Right cardiac atrium (tissue), 5 donors: ENCODE results near the gene PRSS27. TPM values are rescaled to one million over a fixed set of nuclear protein-coding genes. Genes with fewer than 3 reads are reported as not detected.
A peak's percentile ranks its signal among the peaks of the same experiment; 100 is the strongest.

Experiments
- ATAC-seq, 2 donors: fragments of 200-7000 bp; cut with Tn5 transposase; one replicate each; pipeline versions ENCODE4 v1.8.0 to v1.9.1; 2020; ENCODE audit warnings: moderate library complexity in 2 of 2, mild to moderate bottlenecking in 1 of 2
- DNase-seq, 3 donors: peaks; one replicate each; pipeline ENCODE4 v3.0.0-alpha.2; 2020
- H3K27ac ChIP-seq: one replicate; pipeline ENCODE4 v1.5.1; 2013; ENCODE audit warnings: mild to moderate bottlenecking, low read length, control low read depth, moderate library complexity
- H3K27me3 ChIP-seq: one replicate; pipeline ENCODE4 v1.6.1; 2013; ENCODE audit not compliant: control insufficient read depth, insufficient read depth
- H3K4me1 ChIP-seq: one replicate; pipeline ENCODE4 v1.6.1; 2013; ENCODE audit warnings: low read length; ENCODE audit not compliant: control insufficient read depth, insufficient read depth
- H3K4me3 ChIP-seq: one replicate; pipeline ENCODE4 v1.5.1; 2013; ENCODE audit warnings: low read length, control low read depth
- H3K9me3 ChIP-seq: one replicate; pipeline ENCODE4 v1.6.1; 2013; ENCODE audit warnings: low read length; ENCODE audit not compliant: control insufficient read depth
- whole genome bisulfite sequencing: extraction: QIAGEN DNeasy Blood & Tissue Kit; methylation state at CpG from one replicate; pipeline ENCODE4 v1.1.7; 2013; 5-methylcytosine and 5-hydroxymethylcytosine counted together
- intact Hi-C, 4 donors: fragments of 100-400 bp; cut with DNase I; formaldehyde crosslinking; loops; one replicate each; pipeline versions ENCODE4 v1.11.0 to v1.14.0; 2022 to 2023
- polyA plus RNA-seq: library from polyadenylated mRNA; stranded (reverse); fragments of 200-250 nt; gene quantifications from one replicate; pipeline ENCODE4 v1.2.3, GENCODE V29; 2013
- total RNA-seq, 4 donors: library from RNA; stranded (reverse); fragmentation: NEBNext Ultra II Directional; extraction: Animal tissue kit (Norgen Biotek cat#: 25700); gene quantifications; one replicate each; pipeline ENCODE4 v1.2.1, GENCODE V29; 2021
- donor health status: healthy with polysubstance abuse.
- donor health status: DM: no; HTN: yes; CAD: no.
- donor health status: DM: no; HTN: no; CAD: no.
- donor health status: DM: no; HTN: yes; CAD: no; lungs with severe emphysema.
- donor health status: DM: yes; HTN: yes; CAD: no.

The PRSS27 gene
- total and polyA plus RNA-seq, 5 donors, result 0.25 to 0.64 (median 0.37) TPM

DNA sequence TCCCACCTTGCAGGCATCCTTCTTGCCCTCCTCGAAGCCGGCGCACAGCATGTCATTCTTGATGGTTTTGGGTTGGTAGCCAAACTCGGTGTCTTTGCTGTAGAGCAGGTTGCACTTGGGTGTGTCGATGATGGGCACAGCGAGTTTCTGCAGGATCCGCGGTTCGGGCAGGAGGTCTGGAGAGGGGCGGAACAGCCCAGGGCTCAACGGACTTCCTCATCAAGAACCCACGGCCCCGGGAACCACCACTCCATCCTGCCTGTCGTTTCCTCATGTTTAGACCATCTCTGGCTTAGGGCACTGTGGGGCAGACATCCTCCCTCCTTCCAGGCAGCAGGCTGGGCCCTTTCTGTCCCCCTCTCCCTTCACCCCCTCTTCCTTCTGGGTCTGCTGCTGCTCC, 6.5 kb downstream of the PRSS27 start:
- Histone ChIP-seq H3K27me3 (no peaks in the 10 kb centered on the region), H3K4me1 (no peaks in the 10 kb centered on the region), H3K9me3 (no peaks in the 10 kb centered on the region), H3K4me3 (no peak overlapping the region), H3K27ac (no peak overlapping the region)
- no peak for DNase-seq
- ATAC-seq, result no peak
- intact Hi-C loops, result no loop called here
- 79% methylated on average over 14 of the region's 14 CpGs for WGBS

DNA sequence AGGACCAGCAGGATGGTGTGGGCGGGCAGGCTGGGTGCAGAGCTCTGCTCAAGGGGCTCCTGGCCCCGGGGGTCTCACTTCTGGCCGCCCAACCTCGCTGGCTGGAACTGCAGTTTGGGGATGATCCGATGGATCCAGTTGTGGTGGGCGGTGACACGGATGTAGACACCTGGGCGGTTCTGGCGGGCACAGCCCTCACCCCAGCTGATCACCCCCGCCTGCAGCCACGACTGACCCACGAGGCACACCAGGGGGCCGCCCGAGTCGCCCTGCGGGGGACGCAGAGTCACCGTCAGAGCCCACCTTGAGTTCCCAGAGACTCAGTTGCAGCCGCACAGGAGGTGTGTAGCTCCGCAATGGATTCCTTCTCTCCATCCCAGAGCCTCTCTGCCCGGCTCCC, 7.5 kb downstream of the PRSS27 start:
- H3K4me1 ChIP-seq, result no peaks in the 10 kb centered on the region
- no peak for ATAC-seq
- H3K27ac ChIP-seq, result no peak overlapping the region
- H3K4me3 ChIP-seq, result no peak overlapping the region
- H3K27me3 ChIP-seq, result no peaks in the 10 kb centered on the region
- peak in 1 of 3 donors; percentile 53 for DNase-seq
- 81% methylated on average over 21 of the region's 21 CpGs for WGBS
- H3K9me3 ChIP-seq, result no peaks in the 10 kb centered on the region
- intact Hi-C loops, result no loop called here

DNA sequence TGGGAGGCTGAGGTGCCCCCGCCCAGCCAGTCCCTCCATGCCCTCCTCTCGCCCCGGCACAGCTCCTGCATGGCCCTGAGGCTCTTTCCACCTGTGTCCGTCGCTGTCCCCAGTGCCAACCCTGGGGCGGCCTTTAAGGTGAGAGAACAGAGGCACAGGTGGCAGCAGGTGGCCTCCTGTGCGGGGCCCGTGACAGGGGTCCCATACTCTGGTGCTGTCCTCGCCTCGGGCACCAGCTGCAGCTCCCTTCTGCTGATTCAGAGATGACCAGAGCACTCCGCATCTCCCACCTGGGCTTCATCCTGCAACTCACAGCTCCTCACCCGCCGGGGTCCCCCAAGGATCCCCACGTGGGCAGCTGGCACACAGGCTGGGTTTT, 8.0 kb downstream of the PRSS27 start:
- H3K27ac ChIP-seq, result no peak overlapping the region
- 81% methylated on average over 14 of the region's 14 CpGs for WGBS
- no peak overlapping the region for H3K4me3 ChIP-seq
- no peaks in the 10 kb centered on the region for H3K27me3 ChIP-seq
- intact Hi-C loops, result no loop called here
- ATAC-seq (no peak), DNase-seq (peak in 1 of 3 donors; percentile 45)
- no peaks in the 10 kb centered on the region for H3K9me3 ChIP-seq
- H3K4me1 ChIP-seq, result no peaks in the 10 kb centered on the region

DNA sequence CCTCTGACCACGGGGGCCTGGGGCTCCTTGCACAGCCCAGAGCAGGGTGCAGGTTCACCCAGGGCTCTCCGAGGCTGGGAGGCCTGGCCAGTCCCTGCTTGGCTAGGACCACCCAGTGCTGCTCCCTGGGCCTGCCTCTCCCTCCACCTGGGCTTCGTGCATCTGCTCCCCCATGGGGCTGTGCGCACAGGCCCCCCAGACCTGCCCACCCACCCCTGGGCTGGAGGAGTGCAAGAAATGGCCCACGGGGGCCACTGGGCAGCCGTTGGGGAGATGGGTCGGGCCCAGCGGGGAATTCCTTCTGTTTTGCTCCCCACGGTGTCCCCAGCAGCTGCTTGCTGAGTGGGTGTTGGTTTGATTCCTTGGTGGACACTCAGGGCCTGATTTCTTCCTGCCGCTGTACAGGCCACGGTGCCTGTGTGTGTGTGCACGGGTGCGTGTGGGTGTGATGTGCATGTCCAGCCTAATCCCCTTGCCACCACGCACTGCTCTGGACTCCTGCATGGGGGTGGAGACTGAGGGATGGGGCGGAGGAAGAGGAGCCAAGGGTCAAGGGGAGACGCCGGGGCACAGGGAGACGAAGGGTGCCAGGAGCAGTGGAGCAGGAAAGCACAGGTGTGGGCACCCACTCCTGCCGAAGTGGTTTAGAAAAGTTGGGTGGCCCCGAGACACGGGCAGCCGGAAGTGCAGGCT, 8.5 kb downstream of the PRSS27 start:
- DNase-seq, result peak in 1 of 3 donors; percentile 36
- no peaks in the 10 kb centered on the region for H3K9me3 ChIP-seq
- H3K4me3 ChIP-seq, result no peak overlapping the region
- H3K27ac ChIP-seq, result no peak overlapping the region
- no peaks in the 10 kb centered on the region for H3K4me1 ChIP-seq
- intact Hi-C loops, result no loop called here
- no peak for ATAC-seq
- H3K27me3 ChIP-seq, result no peaks in the 10 kb centered on the region
- WGBS, result 62% methylated on average over 22 of the region's 22 CpGs

DNA sequence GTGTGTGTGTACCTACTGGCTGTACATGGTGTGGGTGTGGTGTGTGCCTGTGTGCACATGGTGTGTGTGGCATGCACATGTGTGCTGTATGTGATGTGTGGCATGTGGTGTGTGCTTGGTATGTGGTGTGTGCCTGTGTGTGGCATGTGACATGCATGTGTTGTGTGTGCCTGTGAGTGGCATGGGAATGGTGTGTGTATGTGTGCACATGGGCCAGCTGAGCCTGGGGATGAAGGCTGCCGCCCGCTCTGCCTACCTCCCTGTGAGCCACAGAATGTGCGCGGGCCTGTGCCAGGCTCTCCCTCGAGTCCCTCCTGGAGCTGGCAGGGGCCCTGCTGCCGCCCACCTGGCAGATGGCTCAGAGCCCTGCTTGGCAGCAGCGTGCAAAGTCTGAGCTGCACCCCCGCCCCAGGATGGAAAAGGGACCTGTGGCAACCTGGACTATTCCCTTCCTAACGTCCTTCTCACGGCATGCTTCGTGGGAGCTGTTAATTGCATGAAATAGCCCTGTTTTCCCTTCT, 9.3 kb downstream of the PRSS27 start:
- peak in 1 of 3 donors; percentile 37 for DNase-seq
- Histone ChIP-seq H3K4me3 (no peak overlapping the region), H3K27ac (no peak overlapping the region), H3K4me1 (no peaks in the 10 kb centered on the region), H3K27me3 (no peaks in the 10 kb centered on the region), H3K9me3 (no peaks in the 10 kb centered on the region)
- peak in 1 of 2 donors; percentile 4 for ATAC-seq
- intact Hi-C loops, result no loop called here
- WGBS, result 67% methylated on average over 11 of the region's 11 CpGs

DNA sequence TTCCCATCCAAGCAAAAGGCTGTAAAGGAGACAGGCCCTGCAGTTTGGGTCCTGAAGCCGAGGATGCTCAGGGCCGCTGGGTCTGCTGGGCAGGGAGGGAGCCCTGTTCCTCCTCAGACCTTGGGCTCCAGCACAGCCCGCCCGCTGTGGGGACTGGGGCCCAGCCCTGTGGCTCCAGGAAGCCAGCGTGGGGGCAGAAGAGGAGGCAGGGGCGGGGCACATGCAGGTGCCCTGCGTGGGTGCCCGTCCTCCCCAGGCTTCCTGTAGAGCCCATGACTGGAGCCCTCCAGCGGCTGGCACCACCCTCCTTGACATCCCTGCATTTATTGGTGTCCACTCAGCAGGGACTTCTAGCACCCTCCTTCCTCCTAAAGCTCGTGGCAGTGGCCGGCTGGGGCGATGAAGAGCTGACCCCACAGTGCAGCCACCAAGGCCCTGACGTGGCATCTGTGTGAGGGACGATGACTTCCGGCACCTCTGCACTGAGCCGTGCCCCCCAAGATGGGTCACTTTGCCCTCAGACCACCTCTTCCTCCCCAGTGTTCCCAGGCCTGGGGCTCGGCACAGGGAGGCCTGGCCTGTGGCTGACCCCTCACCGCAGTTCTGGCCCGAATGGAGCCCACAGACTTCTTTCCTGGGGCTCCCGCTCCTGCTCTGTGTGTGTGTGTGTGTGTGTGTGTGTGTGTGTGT, 9.9 kb downstream of the PRSS27 start:
- intact Hi-C loops, result no loop called here
- Histone ChIP-seq H3K4me3 (no peak overlapping the region), H3K9me3 (no peaks in the 10 kb centered on the region), H3K27ac (no peak overlapping the region), H3K4me1 (no peaks in the 10 kb centered on the region), H3K27me3 (no peaks in the 10 kb centered on the region)
- 82% methylated on average over 20 of the region's 20 CpGs for WGBS
- ATAC-seq (no peak), DNase-seq (peak in 2 of 3 donors; percentile 28 to 39)

DNA sequence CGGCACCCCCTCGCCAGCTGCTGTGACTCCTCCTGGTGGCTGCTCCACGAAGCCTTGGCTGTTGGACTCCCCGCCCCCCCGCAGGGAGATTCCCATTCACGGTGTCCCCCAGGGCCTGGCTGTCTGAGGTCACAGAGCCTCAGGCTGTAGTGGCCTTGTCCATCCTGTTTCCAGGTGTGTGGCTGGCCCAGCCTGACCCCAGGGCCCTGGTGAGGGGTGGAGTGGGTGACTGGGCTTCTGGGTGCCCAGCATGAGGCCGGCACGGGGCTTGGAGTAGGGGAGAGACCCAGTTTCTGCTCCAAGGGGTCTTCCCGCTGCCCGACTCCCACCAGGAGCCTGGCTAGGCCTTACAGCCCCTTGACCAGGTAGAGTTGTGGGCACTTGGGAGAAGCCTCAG, 10.4 kb downstream of the PRSS27 start:
- Histone ChIP-seq H3K4me1 (no peaks in the 10 kb centered on the region), H3K27me3 (no peaks in the 10 kb centered on the region), H3K4me3 (no peak overlapping the region), H3K9me3 (no peaks in the 10 kb centered on the region), H3K27ac (no peak overlapping the region)
- intact Hi-C loops, result no loop called here
- WGBS, result 93% methylated on average over 10 of the region's 10 CpGs
- ATAC-seq, result no peak
- peak in 2 of 3 donors; percentile 33 to 34 for DNase-seq

DNA sequence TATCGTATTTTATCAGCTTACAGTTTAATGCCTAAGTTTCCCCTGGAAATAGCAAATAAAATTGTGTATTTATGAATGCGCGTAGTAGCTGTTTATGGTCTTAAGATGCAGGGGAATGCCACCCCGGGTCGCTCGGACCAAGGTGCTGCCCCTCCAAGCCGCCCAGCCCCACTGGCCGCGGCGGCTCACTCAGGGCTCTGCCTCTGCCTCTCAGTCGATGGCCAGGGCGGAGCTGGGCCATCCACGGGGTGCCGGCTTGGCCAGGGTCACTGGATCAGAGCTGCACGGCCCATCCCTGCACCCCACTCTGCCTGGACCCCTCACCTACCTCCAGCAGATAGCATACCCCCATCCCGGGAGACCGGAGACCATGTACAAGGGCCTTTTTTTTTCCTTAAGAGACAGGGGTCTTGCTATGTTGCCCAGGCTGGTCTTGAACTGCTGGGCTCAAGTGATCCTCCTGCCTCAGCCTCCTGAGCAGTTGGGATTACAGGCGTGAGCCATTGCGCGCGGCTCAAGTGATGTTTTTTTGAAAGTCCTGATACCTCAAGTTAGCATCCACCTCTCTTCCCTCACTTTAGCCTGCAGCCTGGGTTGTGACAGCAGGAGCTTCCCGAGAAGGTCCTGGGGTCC, 11.0 kb downstream of the PRSS27 start:
- no peak for ATAC-seq
- H3K9me3 ChIP-seq, result no peaks in the 10 kb centered on the region
- H3K4me3 ChIP-seq, result no peak overlapping the region
- no peaks in the 10 kb centered on the region for H3K27me3 ChIP-seq
- intact Hi-C loops, result no loop called here
- peak in 1 of 3 donors; percentile 40 for DNase-seq
- no peaks in the 10 kb centered on the region for H3K4me1 ChIP-seq
- no peak overlapping the region for H3K27ac ChIP-seq
- WGBS, result 96% methylated on average over 22 of the region's 22 CpGs

DNA sequence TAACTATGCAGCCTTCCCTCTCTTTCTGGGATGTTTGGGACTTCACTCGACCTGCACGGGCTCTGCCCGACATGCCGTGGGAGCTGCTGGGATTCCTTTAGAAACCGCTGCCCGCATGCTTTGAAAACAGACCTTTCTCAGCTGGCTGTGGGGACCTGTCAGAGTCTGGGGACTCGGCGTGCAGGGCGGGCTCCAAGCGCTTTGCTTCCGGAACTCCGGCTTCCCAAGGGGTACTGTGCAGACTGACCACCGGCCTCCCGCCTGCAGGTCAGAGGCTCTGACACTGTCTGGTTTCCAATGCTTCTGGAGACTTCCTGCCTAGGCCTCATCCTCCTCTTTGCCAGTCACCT, 11.8 kb downstream of the PRSS27 start:
- 93% methylated on average over 14 of the region's 14 CpGs for WGBS
- no peaks in the 10 kb centered on the region for H3K9me3 ChIP-seq
- no peak overlapping the region for H3K27ac ChIP-seq
- H3K27me3 ChIP-seq, result no peaks in the 10 kb centered on the region
- ATAC-seq (no peak), DNase-seq (peak in 2 of 3 donors; percentile 7 to 41)
- intact Hi-C loops, result no loop called here
- no peak overlapping the region for H3K4me3 ChIP-seq
- no peaks in the 10 kb centered on the region for H3K4me1 ChIP-seq

DNA sequence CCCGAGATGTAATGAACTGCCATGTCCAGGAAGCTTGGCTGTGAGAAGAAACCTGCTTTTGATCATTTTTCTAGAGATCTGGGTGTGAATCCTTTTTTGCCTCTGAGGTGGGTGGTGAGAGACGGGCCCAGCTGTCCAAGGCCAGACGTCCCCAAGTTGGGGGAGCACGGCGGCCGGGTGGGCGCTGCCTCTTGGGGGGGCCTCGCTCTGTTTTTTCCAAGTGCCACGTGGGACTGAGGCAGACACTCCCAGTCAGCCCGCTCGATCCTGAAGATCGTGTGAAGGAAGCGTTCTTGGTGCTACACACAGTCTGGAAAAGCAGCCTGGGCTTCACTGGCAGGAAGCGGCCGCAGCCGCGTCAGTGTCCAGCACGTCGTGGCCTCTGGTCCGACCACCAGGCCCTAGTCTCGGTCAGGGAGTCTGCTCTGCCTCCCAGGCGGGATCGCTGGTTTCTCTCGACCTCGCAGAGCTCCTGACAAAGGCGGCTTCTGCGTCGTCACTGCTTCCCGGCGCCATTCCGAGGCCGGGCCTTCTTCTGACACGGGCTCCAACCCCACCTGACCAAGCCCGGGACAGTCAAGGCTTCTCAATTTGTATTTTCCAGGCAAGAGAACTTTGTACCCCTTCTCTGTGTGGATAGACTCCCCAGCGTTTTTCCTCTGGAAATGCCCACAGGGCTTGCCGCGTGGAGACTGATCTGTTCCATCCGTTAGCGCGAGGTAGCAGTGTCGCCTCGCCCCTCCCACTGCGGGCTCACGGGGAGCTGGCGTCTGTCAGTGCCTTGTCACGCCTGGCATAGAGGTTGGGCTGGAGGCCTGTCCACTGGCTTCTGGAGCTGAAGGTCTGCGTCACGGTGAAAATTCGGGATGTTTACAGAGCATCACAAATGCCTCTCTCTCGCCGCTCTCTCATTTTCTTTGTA, 12.4 kb downstream of the PRSS27 start:
- Histone ChIP-seq H3K27ac (no peak overlapping the region), H3K4me3 (no peak overlapping the region), H3K27me3 (no peaks in the 10 kb centered on the region), H3K9me3 (no peaks in the 10 kb centered on the region), H3K4me1 (no peaks in the 10 kb centered on the region)
- intact Hi-C loops, result no loop called here
- 93% methylated on average over 51 of the region's 51 CpGs for WGBS
- DNase-seq (peak in 2 of 3 donors; percentile 6 to 44), ATAC-seq (no peak)
